ENCODE data around the gene CDK16. TPM values are rescaled to one million over a fixed set of nuclear protein-coding genes. Genes with fewer than 3 reads are reported as not detected.

CDK16 gene
- polyA plus RNA-seq, 1 donor from 2014 or later = 99.0 TPM

DNA sequence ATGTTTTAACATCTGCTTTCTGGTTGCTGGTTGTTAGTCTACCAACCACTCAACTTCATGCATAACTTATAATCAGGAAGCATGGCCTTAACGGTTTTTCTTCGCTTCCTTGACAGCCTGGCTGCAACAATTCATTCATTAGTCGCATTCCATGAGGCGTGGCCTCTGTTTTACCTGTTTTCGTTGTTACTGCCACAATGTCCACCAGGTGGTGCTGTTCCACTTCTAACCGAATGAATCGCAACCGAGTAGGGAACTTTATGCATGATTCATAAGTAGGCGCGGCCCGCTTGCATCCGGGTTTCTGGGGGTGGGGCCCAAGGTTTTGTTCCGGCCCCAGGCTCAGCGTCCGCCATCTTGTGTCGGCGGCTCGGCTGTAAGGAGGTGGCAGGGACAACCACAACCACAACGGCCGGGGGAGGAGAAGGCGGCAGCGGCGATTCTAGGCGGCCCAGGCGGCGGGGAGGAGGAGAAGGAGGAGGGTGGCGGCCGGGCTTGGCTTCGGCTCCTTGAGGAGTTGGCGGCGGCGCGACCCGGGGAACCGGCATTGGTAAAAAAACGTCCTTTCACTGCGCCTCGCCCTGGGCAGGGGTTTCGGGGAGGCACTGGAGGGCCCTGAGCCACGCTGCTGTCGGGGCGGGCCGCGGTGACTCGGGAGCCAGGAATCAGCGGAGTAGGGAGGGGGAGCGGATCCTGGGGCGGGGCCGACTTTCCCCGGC lies 24.8 kb upstream of the CDK16 start, which contains the start of gene UBA1:
Gene UBA1, plus strand, starts transcription at position 355 of the 719 bp plus-strand sequence. CDS start 4,974 bp downstream, outside the sequence.
- peak within 1 kb of the TSS; percentile 91 for H3K27ac ChIP-seq (ENCODE audit: low read length)
- no peaks in the 10 kb centered on the region for H3F3A ChIP-seq (ENCODE audit: insufficient read depth, low read length, poor library complexity, severe bottlenecking)
- H3K36me3 ChIP-seq (ENCODE audit: insufficient read depth, low read length) = no peaks in the 10 kb centered on the region
- TF ChIP-seq, protein P1, sequence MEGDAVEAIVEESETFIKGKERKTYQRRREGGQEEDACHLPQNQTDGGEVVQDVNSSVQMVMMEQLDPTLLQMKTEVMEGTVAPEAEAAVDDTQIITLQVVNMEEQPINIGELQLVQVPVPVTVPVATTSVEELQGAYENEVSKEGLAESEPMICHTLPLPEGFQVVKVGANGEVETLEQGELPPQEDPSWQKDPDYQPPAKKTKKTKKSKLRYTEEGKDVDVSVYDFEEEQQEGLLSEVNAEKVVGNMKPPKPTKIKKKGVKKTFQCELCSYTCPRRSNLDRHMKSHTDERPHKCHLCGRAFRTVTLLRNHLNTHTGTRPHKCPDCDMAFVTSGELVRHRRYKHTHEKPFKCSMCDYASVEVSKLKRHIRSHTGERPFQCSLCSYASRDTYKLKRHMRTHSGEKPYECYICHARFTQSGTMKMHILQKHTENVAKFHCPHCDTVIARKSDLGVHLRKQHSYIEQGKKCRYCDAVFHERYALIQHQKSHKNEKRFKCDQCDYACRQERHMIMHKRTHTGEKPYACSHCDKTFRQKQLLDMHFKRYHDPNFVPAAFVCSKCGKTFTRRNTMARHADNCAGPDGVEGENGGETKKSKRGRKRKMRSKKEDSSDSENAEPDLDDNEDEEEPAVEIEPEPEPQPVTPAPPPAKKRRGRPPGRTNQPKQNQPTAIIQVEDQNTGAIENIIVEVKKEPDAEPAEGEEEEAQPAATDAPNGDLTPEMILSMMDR (IDR thresholded peaks at IDR 0.05; ENCODE audit: poor library complexity, severe bottlenecking) = peak; percentile 93
- TF ChIP-seq EZH2 (IDR thresholded peaks at IDR 0.05; ENCODE audit: borderline replicate concordance, insufficient read depth, low read length, poor library complexity, severe bottlenecking) (no peak), POLR2AphosphoS5 (IDR thresholded peaks at IDR 0.05) (peak; percentile 98), RAD21 (conservative IDR thresholded peaks at IDR 0.05) (peak; percentile 94), MXI1 (conservative IDR thresholded peaks at IDR 0.05; ENCODE audit: poor library complexity, severe bottlenecking) (no peak), SMC3 (conservative IDR thresholded peaks at IDR 0.05; ENCODE audit: poor library complexity) (peak; percentile 94), TAF1 (IDR thresholded peaks at IDR 0.05; ENCODE audit: low read depth) (peak; percentile 56), EP300 (conservative IDR thresholded peaks at IDR 0.05; ENCODE audit: poor library complexity, severe bottlenecking) (no peak)
- TF ChIP-seq, protein P2, sequence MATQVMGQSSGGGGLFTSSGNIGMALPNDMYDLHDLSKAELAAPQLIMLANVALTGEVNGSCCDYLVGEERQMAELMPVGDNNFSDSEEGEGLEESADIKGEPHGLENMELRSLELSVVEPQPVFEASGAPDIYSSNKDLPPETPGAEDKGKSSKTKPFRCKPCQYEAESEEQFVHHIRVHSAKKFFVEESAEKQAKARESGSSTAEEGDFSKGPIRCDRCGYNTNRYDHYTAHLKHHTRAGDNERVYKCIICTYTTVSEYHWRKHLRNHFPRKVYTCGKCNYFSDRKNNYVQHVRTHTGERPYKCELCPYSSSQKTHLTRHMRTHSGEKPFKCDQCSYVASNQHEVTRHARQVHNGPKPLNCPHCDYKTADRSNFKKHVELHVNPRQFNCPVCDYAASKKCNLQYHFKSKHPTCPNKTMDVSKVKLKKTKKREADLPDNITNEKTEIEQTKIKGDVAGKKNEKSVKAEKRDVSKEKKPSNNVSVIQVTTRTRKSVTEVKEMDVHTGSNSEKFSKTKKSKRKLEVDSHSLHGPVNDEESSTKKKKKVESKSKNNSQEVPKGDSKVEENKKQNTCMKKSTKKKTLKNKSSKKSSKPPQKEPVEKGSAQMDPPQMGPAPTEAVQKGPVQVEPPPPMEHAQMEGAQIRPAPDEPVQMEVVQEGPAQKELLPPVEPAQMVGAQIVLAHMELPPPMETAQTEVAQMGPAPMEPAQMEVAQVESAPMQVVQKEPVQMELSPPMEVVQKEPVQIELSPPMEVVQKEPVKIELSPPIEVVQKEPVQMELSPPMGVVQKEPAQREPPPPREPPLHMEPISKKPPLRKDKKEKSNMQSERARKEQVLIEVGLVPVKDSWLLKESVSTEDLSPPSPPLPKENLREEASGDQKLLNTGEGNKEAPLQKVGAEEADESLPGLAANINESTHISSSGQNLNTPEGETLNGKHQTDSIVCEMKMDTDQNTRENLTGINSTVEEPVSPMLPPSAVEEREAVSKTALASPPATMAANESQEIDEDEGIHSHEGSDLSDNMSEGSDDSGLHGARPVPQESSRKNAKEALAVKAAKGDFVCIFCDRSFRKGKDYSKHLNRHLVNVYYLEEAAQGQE (IDR thresholded peaks at IDR 0.05; ENCODE audit: borderline replicate concordance) = peak; percentile 65
- peak within 1 kb of the TSS; percentile 55 for H3K4me2 ChIP-seq (ENCODE audit: low read length)
- H3K9ac ChIP-seq (ENCODE audit: low read length) = peak within 1 kb of the TSS; percentile 96
- H3K4me3 ChIP-seq (ENCODE audit: low read length) = peak within 1 kb of the TSS; percentile 85
- H4K20me1 ChIP-seq (ENCODE audit: insufficient read depth) = peaks cover 15% of the 10 kb centered on the region
- no peaks in the 10 kb centered on the region for H3K9me3 ChIP-seq (ENCODE audit: low read length)
- H2AFZ ChIP-seq (ENCODE audit: low read depth, low read length) = no peak within 1 kb of the TSS
- no peaks in the 10 kb centered on the region for H3K9me2 ChIP-seq (ENCODE audit: insufficient read depth, low read length)
- no peaks in the 10 kb centered on the region for H3K27me3 ChIP-seq (ENCODE audit: insufficient read depth, low read depth, low read length)
- peaks cover 45% of the 10 kb centered on the region for H3K79me2 ChIP-seq (replicated peaks; ENCODE audit: insufficient read depth, low read length)

DNA sequence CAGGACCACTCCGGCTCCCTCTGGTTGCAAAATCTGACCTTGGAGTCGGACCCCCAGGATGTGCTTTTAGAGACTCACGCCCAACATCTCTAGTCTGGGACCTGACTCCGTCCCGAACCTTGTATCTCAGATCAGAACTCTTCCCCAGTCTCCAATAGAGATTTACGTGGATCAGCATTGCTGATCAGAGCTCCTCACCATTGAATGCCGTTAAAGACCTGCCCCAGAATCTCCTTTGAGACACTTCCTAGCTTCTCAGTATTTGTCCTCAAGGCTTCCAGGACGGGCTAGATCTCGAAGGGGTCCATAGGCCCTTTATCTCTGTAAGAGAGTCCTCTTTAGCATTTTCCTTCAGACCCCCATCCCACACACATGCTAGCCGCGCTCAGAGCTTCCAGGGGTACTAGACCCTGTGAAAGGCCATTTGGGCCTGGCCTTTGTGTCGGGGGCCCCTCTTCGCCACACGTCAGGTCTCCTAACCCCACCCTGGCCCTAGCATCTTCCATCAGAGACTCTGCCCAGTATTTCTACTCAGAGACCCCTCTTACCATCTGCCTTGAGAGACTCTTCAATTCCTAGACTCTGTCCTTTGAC lies 24.2 kb upstream of the CDK16 start:
- Histone ChIP-seq H4K20me1 (ENCODE audit: insufficient read depth) (peaks cover 15% of the 10 kb centered on the region), H2AFZ (ENCODE audit: low read depth, low read length) (no peak overlapping the region), H3K27ac (ENCODE audit: low read length) (peak overlapping the region; percentile 91)

More for the DNA sequence above, 24.2 kb upstream of the CDK16 start:
- peak overlapping the region; percentile 55 for H3K4me2 ChIP-seq (ENCODE audit: low read length)
- H3K9me2 ChIP-seq (ENCODE audit: insufficient read depth, low read length) = no peaks in the 10 kb centered on the region
- peaks cover 45% of the 10 kb centered on the region for H3K79me2 ChIP-seq (replicated peaks; ENCODE audit: insufficient read depth, low read length)
- H3K27me3 ChIP-seq (ENCODE audit: insufficient read depth, low read depth, low read length) = no peaks in the 10 kb centered on the region
- H3K36me3 ChIP-seq (ENCODE audit: insufficient read depth, low read length) = no peaks in the 10 kb centered on the region
- peak overlapping the region; percentile 85 for H3K4me3 ChIP-seq (ENCODE audit: low read length)
- H3K9ac ChIP-seq (ENCODE audit: low read length) = peak overlapping the region; percentile 96
- no peaks in the 10 kb centered on the region for H3F3A ChIP-seq (ENCODE audit: insufficient read depth, low read length, poor library complexity, severe bottlenecking)
- TF ChIP-seq TAF1 (IDR thresholded peaks at IDR 0.05; ENCODE audit: low read depth) = no peak
- H3K9me3 ChIP-seq (ENCODE audit: low read length) = no peaks in the 10 kb centered on the region

All from neural cell (in vitro differentiated cells).